GM12865 (cell line): ENCODE data around the gene C20orf144.
A peak's percentile ranks its signal among the peaks of the same experiment; 100 is the strongest.

Experiments
- DNase-seq: peaks from one replicate; pipeline ENCODE4 v3.0.0; 2010; ENCODE audit warnings: low read depth
- H3K4me3 ChIP-seq: 2 replicates; pipeline ENCODE4 v1.5.1; 2011; ENCODE audit warnings: mild to moderate bottlenecking, low read depth, low read length, control low read depth
- TF ChIP-seq, protein P1 (sequence below): IDR thresholded peaks from 2 replicates; pipeline ENCODE4 v1.5.1; 2011; ENCODE audit warnings: low read length, control low read depth, low read depth, inconsistent platforms; ENCODE audit not compliant: insufficient read depth; ENCODE audit errors: missing control alignments

C20orf144 gene

DNA sequence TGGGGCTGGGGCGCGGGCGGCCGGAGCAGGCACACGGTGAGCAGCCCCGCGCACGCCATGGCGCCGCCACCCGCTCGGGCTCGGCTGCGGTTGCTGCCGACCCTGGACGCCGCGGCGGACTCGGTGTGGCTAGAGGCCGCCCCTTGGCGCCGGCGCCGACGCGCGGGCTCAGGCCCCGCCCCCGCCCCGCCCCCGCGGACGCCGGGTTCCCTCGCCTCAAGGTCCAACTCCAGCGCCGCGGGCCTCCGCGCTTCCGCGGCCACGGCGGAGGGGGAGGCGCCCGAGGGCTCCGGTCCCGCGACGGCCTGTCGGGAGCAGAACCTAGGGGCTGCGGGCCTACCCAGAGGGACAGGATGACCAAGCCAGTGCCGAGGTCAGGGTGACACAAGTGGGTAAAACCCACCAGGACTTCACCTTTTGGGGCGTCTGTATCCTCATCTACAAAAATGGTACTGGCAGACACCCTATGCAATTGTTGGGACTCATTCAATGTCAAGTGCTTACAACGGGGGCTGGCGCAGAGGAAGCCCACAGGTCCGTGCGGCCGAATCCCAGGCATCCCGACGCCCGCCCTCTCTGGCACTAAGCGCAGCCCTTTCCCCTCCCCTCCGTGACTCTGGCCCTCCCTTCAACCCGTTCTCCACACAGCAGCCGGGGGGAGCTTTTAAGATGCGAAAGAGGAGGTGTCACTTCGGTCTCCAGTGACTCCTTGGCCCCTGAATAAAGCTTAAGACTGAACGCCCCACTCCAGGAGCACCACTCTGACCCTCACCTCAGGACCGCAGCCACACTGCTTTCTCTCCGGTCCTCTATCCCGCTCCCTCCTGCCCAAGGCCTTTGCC, 12.4 kb downstream of the C20orf144 start, which contains the start of gene NECAB3:
NECAB3 (minus strand) TSS at position 135 of the 842 bp plus-strand sequence; CDS start at position 59, 76 bp downstream.
- TF ChIP-seq, protein P1, sequence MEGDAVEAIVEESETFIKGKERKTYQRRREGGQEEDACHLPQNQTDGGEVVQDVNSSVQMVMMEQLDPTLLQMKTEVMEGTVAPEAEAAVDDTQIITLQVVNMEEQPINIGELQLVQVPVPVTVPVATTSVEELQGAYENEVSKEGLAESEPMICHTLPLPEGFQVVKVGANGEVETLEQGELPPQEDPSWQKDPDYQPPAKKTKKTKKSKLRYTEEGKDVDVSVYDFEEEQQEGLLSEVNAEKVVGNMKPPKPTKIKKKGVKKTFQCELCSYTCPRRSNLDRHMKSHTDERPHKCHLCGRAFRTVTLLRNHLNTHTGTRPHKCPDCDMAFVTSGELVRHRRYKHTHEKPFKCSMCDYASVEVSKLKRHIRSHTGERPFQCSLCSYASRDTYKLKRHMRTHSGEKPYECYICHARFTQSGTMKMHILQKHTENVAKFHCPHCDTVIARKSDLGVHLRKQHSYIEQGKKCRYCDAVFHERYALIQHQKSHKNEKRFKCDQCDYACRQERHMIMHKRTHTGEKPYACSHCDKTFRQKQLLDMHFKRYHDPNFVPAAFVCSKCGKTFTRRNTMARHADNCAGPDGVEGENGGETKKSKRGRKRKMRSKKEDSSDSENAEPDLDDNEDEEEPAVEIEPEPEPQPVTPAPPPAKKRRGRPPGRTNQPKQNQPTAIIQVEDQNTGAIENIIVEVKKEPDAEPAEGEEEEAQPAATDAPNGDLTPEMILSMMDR = no peak
- DNase-seq = peak; percentile 72
- peak within 1 kb of the TSS; percentile 66 for H3K4me3 ChIP-seq

- DNase-seq = no peak
- TF ChIP-seq, protein P1 = no peak
- no peak overlapping the region for H3K4me3 ChIP-seq
These were observed 13.2 kb downstream of the C20orf144 start for GRCh38 chr20:33675136-33675959.

DNA sequence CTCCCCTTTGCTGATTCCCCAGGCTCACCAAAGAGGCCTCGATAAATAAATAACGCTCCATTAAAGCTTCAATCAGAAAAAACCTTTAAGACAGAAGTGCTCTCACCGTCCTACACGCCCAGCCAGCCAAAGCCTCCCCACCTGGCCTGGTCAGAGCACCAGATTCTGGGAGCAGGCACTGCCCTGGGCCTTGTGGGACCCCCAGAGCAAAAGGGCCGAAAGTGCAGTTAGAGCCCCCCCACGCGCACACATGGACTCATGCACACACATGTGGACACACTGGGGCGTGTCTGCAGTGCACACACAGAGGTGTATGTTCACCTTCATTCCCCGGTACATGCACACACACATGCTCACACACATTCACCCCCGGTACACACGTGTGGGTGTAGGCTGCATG, 14.0 kb downstream of the C20orf144 start:
- DNase-seq = no peak
- TF ChIP-seq, protein P1 = no peak

GRCh38 chr20:33676652-33677645, 14.8 kb downstream of the C20orf144 start:
- no peak overlapping the region for H3K4me3 ChIP-seq
- DNase-seq = no peak
- TF ChIP-seq, protein P1 = no peak

More for the DNA sequence above, 14.0 kb downstream of the C20orf144 start:
- no peak overlapping the region for H3K4me3 ChIP-seq

DNA sequence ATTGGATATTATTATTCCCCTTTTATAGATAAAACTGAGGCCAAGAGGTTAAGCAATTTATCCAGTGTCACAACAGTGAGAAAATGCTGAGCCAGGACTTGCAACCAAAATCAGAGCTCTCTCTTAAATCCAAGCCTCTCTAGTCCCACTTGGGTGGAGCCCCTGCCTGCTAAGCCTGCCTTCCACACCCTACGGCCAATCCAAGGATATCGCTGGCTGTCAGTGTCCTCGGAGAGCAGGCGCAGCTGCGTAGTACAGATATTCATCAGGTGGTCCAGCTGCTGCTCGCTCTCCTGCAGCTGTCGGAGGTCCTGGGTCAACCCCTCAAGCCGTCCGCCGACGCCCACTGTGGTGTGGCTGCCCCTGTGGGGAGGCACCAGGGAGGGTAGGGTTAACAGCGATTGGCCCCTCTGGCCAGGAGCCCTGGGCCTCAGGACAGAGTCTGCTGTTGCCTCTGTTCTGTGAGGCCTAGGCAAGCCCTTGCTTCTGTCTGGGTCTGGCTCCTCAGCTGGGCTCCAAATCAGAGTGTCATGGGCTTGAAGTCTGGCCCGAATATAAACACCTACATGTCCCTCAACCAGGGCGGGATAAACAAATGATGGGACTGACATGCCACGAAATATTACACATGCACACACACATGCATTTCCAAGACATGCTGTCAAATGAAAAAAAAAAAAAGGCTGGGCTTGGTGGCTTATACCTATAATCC, 16.0 kb downstream of the C20orf144 start:
- TF ChIP-seq, protein P1 = no peak
- DNase-seq = no peak
- H3K4me3 ChIP-seq = no peak overlapping the region
